Left lung (tissue), 10 donors: ENCODE results near the gene RADX. TPM values are rescaled to one million over a fixed set of nuclear protein-coding genes. Genes with fewer than 3 reads are reported as not detected.
A peak's percentile ranks its signal among the peaks of the same experiment; 100 is the strongest.

ENCODE experiments used
- ATAC-seq: fragments of 200-7000 bp; cut with Tn5 transposase; one replicate; pipeline ENCODE4 v1.9.1; 2020; ENCODE audit warnings: moderate library complexity
- DNase-seq, 4 donors: peaks; one replicate each; pipeline ENCODE4 v3.0.0-alpha.2; 2013 to 2020
- H3K27ac ChIP-seq, 2 donors: fragments of 200-600 bp; sonication (generic) in 1 of 2; one replicate each; pipeline versions ENCODE4 v1.5.0 to v1.8.0; 2020 to 2021
- H3K27me3 ChIP-seq, 2 donors: fragments of 200-600 bp; sonication (generic) in 1 of 2; one replicate each; pipeline versions ENCODE4 v1.5.0 to v1.8.0; 2020 to 2021
- H3K36me3 ChIP-seq, 2 donors: fragments of 200-600 bp; sonication (generic) in 1 of 2; one replicate each; pipeline versions ENCODE4 v1.5.0 to v1.8.0; 2020 to 2021
- H3K4me1 ChIP-seq, 2 donors: fragments of 200-600 bp; one replicate each; pipeline ENCODE4 v1.8.0; 2021
- H3K4me3 ChIP-seq, 2 donors: fragments of 200-600 bp; sonication (generic) in 1 of 2; one replicate each; pipeline versions ENCODE4 v1.5.0 to v1.8.0; 2020 to 2021; ENCODE audit warnings: mild to moderate bottlenecking in 1 of 2
- H3K9me3 ChIP-seq, 2 donors: fragments of 200-600 bp; sonication (generic) in 1 of 2; one replicate each; pipeline versions ENCODE4 v1.5.0 to v1.8.0; 2020 to 2021
- CTCF ChIP-seq, 2 donors: fragments of 200-600 bp; sonication (generic) in 1 of 2; IDR thresholded peaks; one replicate each; pipeline versions ENCODE4 v1.5.0 to v1.8.0; 2021; ENCODE audit warnings: antibody characterized with exemption in 2 of 2
- intact Hi-C, 2 donors: fragments of 100-400 bp; cut with DNase I; formaldehyde crosslinking; loops; one replicate each; pipeline versions ENCODE4 v1.11.2 to v1.14.2; 2022
- polyA plus RNA-seq, 6 donors: library from polyadenylated mRNA; unstranded; fragments of 120-200 nt; gene quantifications; one replicate each; pipeline ENCODE4 v1.2.1, GENCODE V29; 2013; ENCODE audit not compliant: insufficient read length in 6 of 6
- total RNA-seq, 2 donors: library from RNA; stranded (reverse); fragmentation: NEBNext Ultra II Directional; extraction: Animal tissue kit (Norgen Biotek cat#: 25700); gene quantifications; one replicate each; pipeline ENCODE4 v1.2.1, GENCODE V29; 2021
- donor health status: DM: no; HTN: yes; CAD: no.
- donor health status: DM: no; HTN: no; CAD: no.

Gene RADX
- total and polyA plus RNA-seq, 8 donors, result 3.2 to 15.5 (median 11.8) TPM

GRCh38 chrX:106698693-106699092 is 86.9 kb downstream of the RADX start:
- ATAC-seq (no peak), DNase-seq (no peak)
- Histone ChIP-seq H3K27me3 (peaks cover 0 to 6% of the 10 kb centered on the region in 2 donors), H3K4me1 (no peaks in the 10 kb centered on the region), H3K4me3 (no peak overlapping the region), H3K9me3 (no peaks in the 10 kb centered on the region), H3K36me3 (no peaks in the 10 kb centered on the region), H3K27ac (no peak overlapping the region)
- intact Hi-C loops, result no loop called here
- no peak for TF ChIP-seq CTCF (IDR thresholded peaks at IDR 0.05)

GRCh38 chrX:106702636-106703035 is 90.9 kb downstream of the RADX start:
- H3K4me1 ChIP-seq, result no peaks in the 10 kb centered on the region
- no peak overlapping the region for H3K4me3 ChIP-seq
- TF ChIP-seq CTCF (IDR thresholded peaks at IDR 0.05), result no peak
- H3K36me3 ChIP-seq, result no peaks in the 10 kb centered on the region
- ATAC-seq (no peak), DNase-seq (no peak)
- no peak overlapping the region for H3K27ac ChIP-seq
- no peaks in the 10 kb centered on the region for H3K27me3 ChIP-seq
- intact Hi-C loops, result no loop called here
- no peaks in the 10 kb centered on the region for H3K9me3 ChIP-seq

GRCh38 chrX:106706466-106706865 is 94.7 kb downstream of the RADX start:
- H3K27me3 ChIP-seq, result no peaks in the 10 kb centered on the region
- no peaks in the 10 kb centered on the region for H3K36me3 ChIP-seq
- H3K4me3 ChIP-seq, result no peak overlapping the region
- no peaks in the 10 kb centered on the region for H3K4me1 ChIP-seq
- no peak overlapping the region for H3K27ac ChIP-seq
- DNase-seq (no peak), ATAC-seq (no peak)
- no peak for TF ChIP-seq CTCF (IDR thresholded peaks at IDR 0.05)
- H3K9me3 ChIP-seq, result no peaks in the 10 kb centered on the region
- intact Hi-C loops, result no loop called here

- H3K27me3 ChIP-seq, result no peaks in the 10 kb centered on the region
- no peak for TF ChIP-seq CTCF (IDR thresholded peaks at IDR 0.05)
- H3K4me1 ChIP-seq, result no peaks in the 10 kb centered on the region
- peak; percentile 76 for ATAC-seq
- H3K36me3 ChIP-seq, result no peaks in the 10 kb centered on the region
- intact Hi-C loops, result no loop called here
- no peak for DNase-seq
- H3K4me3 ChIP-seq, result no peak overlapping the region
- H3K27ac ChIP-seq, result no peak overlapping the region
- no peaks in the 10 kb centered on the region for H3K9me3 ChIP-seq
Measured at GRCh38 chrX:106707771-106708454, 96.1 kb downstream of the RADX start.

- no peak overlapping the region for H3K27ac ChIP-seq
- H3K4me1 ChIP-seq, result no peaks in the 10 kb centered on the region
- H3K9me3 ChIP-seq, result no peaks in the 10 kb centered on the region
- no peak for TF ChIP-seq CTCF (IDR thresholded peaks at IDR 0.05)
- DNase-seq (no peak), ATAC-seq (no peak)
- H3K36me3 ChIP-seq, result no peaks in the 10 kb centered on the region
- H3K4me3 ChIP-seq, result no peak overlapping the region
- H3K27me3 ChIP-seq, result peaks cover 0 to 2% of the 10 kb centered on the region in 2 donors
- intact Hi-C loops, result no loop called here
Measured at GRCh38 chrX:106710771-106711170, 99.0 kb downstream of the RADX start.
